WI38 (cell line): ENCODE measurements around the gene PRKCB.

ENCODE experiments used
- H3K4me3 ChIP-seq: 2 replicates; pipeline ENCODE4 v1.5.1; 2011; ENCODE audit warnings: low read depth, mild to moderate bottlenecking, control low read depth, low read length
- TF ChIP-seq, protein P1 (sequence below): IDR thresholded peaks from 2 replicates; pipeline ENCODE4 v1.5.1; 2012; ENCODE audit warnings: low read depth, mild to moderate bottlenecking, control low read depth, low read length

PRKCB gene

DNA sequence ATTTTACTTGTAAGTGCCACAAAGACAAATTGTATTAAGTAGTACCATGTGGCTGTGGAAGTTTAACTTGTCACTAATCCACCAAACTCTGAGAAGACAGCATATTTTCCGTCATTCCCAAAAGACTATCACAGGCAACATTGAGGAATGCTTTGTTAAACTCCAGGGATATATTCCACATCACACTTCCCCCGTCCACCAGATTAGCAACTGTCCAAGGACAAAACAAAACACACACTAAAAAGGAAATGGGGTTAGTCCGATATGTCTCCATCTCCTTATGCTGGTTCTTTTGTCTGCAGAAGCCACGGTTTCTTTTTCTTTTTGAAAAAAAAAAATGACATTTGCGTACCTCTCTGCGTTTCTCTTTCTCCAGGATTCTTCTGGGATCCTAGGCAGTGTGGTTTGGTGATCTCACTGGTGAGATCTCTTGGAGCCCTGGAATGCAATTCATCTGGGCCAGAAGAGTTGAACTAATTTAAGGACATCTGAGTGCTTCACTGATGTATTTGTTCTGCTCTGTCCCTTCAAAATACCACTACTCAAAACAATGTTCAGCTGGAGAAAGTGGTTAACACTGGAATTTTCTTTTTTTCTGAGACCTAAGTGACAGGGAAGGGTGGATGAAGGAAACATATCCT lies 40.6 kb downstream of the PRKCB start:
- TF ChIP-seq, protein P1, sequence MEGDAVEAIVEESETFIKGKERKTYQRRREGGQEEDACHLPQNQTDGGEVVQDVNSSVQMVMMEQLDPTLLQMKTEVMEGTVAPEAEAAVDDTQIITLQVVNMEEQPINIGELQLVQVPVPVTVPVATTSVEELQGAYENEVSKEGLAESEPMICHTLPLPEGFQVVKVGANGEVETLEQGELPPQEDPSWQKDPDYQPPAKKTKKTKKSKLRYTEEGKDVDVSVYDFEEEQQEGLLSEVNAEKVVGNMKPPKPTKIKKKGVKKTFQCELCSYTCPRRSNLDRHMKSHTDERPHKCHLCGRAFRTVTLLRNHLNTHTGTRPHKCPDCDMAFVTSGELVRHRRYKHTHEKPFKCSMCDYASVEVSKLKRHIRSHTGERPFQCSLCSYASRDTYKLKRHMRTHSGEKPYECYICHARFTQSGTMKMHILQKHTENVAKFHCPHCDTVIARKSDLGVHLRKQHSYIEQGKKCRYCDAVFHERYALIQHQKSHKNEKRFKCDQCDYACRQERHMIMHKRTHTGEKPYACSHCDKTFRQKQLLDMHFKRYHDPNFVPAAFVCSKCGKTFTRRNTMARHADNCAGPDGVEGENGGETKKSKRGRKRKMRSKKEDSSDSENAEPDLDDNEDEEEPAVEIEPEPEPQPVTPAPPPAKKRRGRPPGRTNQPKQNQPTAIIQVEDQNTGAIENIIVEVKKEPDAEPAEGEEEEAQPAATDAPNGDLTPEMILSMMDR: no peak
- no peak overlapping the region for H3K4me3 ChIP-seq

GRCh38 chr16:23877107-23878070 lies 41.6 kb downstream of the PRKCB start:
- TF ChIP-seq, protein P1: no peak
- H3K4me3 ChIP-seq: no peak overlapping the region

DNA sequence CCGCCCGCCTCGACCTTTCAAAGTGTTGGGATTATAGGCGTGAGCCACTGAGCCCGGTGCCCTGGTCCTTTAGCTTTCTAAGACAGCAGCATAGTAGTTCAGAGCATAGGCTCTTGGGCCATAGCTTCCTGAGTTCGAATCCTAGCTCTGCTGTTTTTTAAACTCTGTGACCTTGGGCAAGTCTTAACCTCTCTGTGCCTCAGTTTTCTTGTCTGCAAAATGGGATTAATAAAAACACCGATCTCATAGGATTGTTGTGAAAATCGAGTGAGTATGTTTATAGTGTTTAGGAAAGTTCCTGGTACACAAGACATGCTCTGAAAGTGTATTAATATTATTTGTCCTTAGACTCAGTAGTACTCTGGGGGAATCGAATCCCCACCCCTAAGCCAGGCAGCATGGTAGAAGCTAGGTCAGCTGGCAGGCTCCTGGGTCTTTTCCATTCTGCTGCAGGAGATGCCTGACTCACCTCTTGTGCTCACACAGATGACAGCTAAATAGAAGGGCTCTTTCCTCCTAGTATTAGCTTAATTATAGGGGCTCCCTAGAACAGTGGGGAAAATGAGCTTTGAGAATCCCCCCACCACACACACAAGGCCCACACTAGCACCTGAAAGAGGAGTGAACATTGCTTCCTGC lies 44.1 kb downstream of the PRKCB start:
- no peak overlapping the region for H3K4me3 ChIP-seq
- TF ChIP-seq, protein P1: no peak

DNA sequence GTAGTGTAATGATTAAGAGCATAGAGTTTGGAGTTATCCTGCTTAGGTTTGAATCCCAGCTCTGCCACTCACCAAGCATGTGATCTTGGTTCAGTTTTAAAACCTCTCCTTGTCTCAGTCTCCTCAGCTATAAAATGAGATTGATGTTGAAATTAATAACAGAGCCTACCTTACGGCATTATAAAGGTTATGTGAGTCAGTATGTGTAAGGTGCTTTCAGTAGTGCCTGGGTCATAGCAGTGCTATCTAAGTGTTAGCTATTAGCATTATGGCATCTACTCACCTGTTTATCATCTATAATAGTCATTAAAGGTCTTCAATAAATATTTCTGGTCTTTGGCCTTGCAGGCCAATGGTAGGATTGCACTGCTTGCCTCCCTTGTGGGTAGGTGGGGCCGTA lies 53.4 kb downstream of the PRKCB start:
- H3K4me3 ChIP-seq: no peak overlapping the region
- TF ChIP-seq, protein P1: no peak

DNA sequence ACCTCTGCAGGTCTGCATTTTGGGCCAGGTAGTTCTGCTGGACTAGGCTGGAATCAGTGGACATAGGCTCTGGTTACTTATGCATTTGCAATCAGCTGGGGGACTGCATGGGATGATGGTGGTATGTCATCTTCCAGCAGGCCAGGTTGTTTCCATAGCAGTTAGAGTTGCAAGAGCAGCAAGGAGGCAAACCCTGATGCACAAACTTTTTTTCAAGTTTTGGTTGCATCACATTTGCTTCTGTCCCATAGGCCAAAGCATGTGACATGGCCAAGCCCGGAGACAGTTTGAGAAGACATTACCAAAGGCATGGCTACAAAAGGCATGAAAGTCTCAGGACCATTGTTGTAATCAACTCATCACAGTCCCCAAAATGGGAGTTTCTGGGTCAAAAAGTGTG lies 58.2 kb downstream of the PRKCB start:
- TF ChIP-seq, protein P1: no peak

DNA sequence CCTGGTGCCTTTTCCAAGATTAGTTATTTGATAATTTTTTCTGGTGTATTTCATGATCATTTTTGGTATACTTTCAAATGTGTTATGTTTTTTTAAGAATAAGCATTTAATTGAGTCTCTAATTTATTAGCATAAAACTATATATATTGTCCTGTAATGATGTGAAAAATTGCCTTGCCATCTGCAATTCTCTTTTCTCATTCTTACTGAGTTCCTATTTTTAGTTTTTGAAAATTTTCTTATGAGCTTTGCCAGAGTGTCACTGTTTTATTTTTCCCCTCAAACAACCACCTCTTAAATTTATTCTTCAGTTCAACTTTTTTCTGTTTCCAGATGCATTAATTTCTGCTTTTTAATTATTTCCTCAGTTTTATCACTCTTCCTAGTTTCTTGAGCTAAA lies 59.3 kb downstream of the PRKCB start:
- H3K4me3 ChIP-seq: no peak overlapping the region
- TF ChIP-seq, protein P1: no peak

More for the DNA sequence above, 58.2 kb downstream of the PRKCB start:
- no peak overlapping the region for H3K4me3 ChIP-seq
